Caco-2 (cell line): Measurements from ENCODE around the gene CACNA1I. TPM values are rescaled to one million over a fixed set of nuclear protein-coding genes. Genes with fewer than 3 reads are reported as not detected.

Source experiments
- BruUV-seq: library from RNA; stranded (reverse); fragments of 400-500 nt; replicated peaks from 2 replicates; lab custom pipeline; 2021; lab: Mats Ljungman, UMichigan
- CTCF ChIA-PET: fragments of 300-600 bp; sonication (Branson Sonifier 250); formaldehyde crosslinking; loops from one replicate; lab custom pipeline; 2022; ENCODE audit warnings: antibody characterized with exemption; lab: Charles Lee
- POLR2A ChIA-PET: fragments of 300-600 bp; sonication (Branson Sonifier 250); formaldehyde crosslinking; loops from one replicate; lab custom pipeline; 2022; ENCODE audit warnings: antibody characterized with exemption; lab: Charles Lee
- DNase-seq, 2 experiments: peaks; one replicate each; pipeline versions ENCODE4 v3.0.0 to v3.0.0-alpha.2; 2020 to 2022
- H3K27me3 ChIP-seq: replicated peaks from 2 replicates; pipeline ENCODE4 v1.6.0; 2011; ENCODE audit warnings: low read length; ENCODE audit not compliant: control insufficient read depth, insufficient read depth
- H3K36me3 ChIP-seq: 2 replicates; pipeline ENCODE4 v1.5.1; 2011; ENCODE audit warnings: low read length; ENCODE audit not compliant: control insufficient read depth, insufficient read depth
- H3K4me1 ChIP-seq: fragments of 250-450 bp; sonication (Bioruptor Pico); 2 replicates; pipeline ENCODE4 v1.5.1; 2020; ENCODE audit warnings: mild to moderate bottlenecking
- H3K4me3 ChIP-seq: 2 replicates; pipeline ENCODE4 v1.5.1; 2011; ENCODE audit warnings: low read depth, mild to moderate bottlenecking, control low read depth, low read length
- H3K9me3 ChIP-seq: fragments of 250-450 bp; sonication (Bioruptor Pico); 2 replicates; pipeline ENCODE4 v1.5.1; 2020; ENCODE audit warnings: mild to moderate bottlenecking, moderate library complexity
- H3K27ac Mint-ChIP-seq: one replicate; pipeline ENCODE4 v1.8.0; 2022; ENCODE audit warnings: mixed read lengths; ENCODE audit not compliant: unreplicated experiment
- H3K27me3 Mint-ChIP-seq: one replicate; pipeline ENCODE4 v1.8.0; 2022; ENCODE audit warnings: mixed read lengths; ENCODE audit not compliant: insufficient read depth, unreplicated experiment
- H3K36me3 Mint-ChIP-seq: one replicate; pipeline ENCODE4 v1.8.0; 2022; ENCODE audit warnings: mild to moderate bottlenecking, mixed read lengths; ENCODE audit not compliant: insufficient read depth, unreplicated experiment
- H3K4me1 Mint-ChIP-seq: one replicate; pipeline ENCODE4 v1.8.0; 2022; ENCODE audit warnings: low read depth, mixed read lengths; ENCODE audit not compliant: unreplicated experiment
- H3K4me3 Mint-ChIP-seq: one replicate; pipeline ENCODE4 v1.8.0; 2022; ENCODE audit warnings: mild to moderate bottlenecking, moderate library complexity, mixed read lengths; ENCODE audit not compliant: unreplicated experiment
- H3K9me3 Mint-ChIP-seq: one replicate; pipeline ENCODE4 v1.8.0; 2022; ENCODE audit warnings: mixed read lengths; ENCODE audit not compliant: unreplicated experiment
- intact Hi-C: fragments of 100-400 bp; cut with micrococcal nuclease; formaldehyde crosslinking; loops from one replicate; pipeline ENCODE4 v1.10.0; 2022; ENCODE audit not compliant: unreplicated experiment
- total RNA-seq: library from RNA; stranded (reverse); gene quantifications from 2 replicates; pipeline ENCODE4 v1.2.3, GENCODE V29; 2022
- TF ChIP-seq, protein P1 (sequence below), 2 experiments: fragments of 200-600 bp in 1 of 2; IDR thresholded peaks; 1 replicate in 1 of 2; 2 replicates in 1 of 2; pipeline versions ENCODE4 v1.5.1 to v1.8.0; 2011 to 2022; ENCODE audit warnings: antibody characterized with exemption in 1 of 2, control low read depth in 1 of 2, inconsistent platforms in 1 of 2, low read depth in 1 of 2, low read length in 1 of 2, mild to moderate bottlenecking in 1 of 2, moderate library complexity in 1 of 2; ENCODE audit not compliant: insufficient read depth in 1 of 2, severe bottlenecking in 1 of 2, unreplicated experiment in 1 of 2

CACNA1I gene
- total RNA-seq, 1 experiment from 2014 or later: not detected

DNA sequence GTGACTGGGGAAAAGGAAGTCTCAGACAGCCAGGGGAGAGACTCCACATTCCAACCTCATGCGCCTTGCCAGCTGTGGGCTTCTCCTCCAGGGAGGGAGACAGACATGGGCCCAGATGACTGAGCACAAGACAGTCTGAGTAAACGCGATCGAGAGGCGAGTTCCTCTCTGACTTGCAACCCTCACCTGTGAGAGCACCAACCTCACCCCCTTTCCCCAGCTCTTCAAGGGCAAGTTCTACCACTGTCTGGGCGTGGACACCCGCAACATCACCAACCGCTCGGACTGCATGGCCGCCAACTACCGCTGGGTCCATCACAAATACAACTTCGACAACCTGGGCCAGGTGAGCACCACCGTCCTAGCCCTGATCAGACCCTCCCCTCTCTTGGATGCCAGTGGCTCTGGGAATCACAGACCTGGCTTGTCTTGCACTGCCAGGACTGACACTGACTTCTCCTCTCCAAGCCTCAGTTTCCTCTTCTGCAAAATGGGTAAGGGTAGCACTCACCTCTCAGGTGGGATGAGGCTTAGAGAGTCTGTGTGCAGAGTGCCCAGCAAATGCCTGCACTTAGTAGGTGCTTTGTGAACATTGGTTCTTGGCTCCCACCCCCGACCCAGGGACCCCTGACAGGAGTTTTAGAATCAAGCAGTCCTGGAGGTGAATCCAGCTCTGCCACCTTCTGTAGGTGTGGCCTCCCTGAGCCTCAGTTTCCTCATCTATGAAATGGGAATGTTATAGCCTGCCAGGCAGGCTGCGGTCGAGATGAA is 95.3 kb downstream of the CACNA1I start:
- Histone ChIP-seq H3K4me3 (no peak overlapping the region), H3K9me3 (no peaks in the 10 kb centered on the region), H3K4me1 (peaks cover 7% of the 10 kb centered on the region; the same call in 1 of the 2 replicates), H3K36me3 (no peaks in the 10 kb centered on the region), H3K27me3 (peaks cover 1% of the 10 kb centered on the region; the same call in 1 of the 2 replicates)
- no peak for DNase-seq
- intact Hi-C loops: no loop called here
- peaks cover 4% of the 10 kb centered on the region for H3K27me3 Mint-ChIP-seq
- BruUV-seq: no TSS peak
- TF ChIP-seq, protein P1, sequence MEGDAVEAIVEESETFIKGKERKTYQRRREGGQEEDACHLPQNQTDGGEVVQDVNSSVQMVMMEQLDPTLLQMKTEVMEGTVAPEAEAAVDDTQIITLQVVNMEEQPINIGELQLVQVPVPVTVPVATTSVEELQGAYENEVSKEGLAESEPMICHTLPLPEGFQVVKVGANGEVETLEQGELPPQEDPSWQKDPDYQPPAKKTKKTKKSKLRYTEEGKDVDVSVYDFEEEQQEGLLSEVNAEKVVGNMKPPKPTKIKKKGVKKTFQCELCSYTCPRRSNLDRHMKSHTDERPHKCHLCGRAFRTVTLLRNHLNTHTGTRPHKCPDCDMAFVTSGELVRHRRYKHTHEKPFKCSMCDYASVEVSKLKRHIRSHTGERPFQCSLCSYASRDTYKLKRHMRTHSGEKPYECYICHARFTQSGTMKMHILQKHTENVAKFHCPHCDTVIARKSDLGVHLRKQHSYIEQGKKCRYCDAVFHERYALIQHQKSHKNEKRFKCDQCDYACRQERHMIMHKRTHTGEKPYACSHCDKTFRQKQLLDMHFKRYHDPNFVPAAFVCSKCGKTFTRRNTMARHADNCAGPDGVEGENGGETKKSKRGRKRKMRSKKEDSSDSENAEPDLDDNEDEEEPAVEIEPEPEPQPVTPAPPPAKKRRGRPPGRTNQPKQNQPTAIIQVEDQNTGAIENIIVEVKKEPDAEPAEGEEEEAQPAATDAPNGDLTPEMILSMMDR (IDR thresholded peaks at IDR 0.05; ENCODE audit: insufficient read depth in 1 of 2, low read depth in 1 of 2, low read length in 1 of 2, severe bottlenecking in 1 of 2, unreplicated experiment in 1 of 2): no peak
- H3K4me1 Mint-ChIP-seq: no peaks in the 10 kb centered on the region
- ChIA-PET CTCF (no interaction called here), POLR2A (no interaction called here)
- H3K27ac Mint-ChIP-seq: no peak overlapping the region
- H3K4me3 Mint-ChIP-seq: no peak overlapping the region
- peaks cover 4% of the 10 kb centered on the region for H3K9me3 Mint-ChIP-seq
- H3K36me3 Mint-ChIP-seq: no peaks in the 10 kb centered on the region

- no peaks in the 10 kb centered on the region for H3K4me1 Mint-ChIP-seq
- H3K9me3 Mint-ChIP-seq: peaks cover 11% of the 10 kb centered on the region
- peaks cover 7% of the 10 kb centered on the region; the same call in 1 of the 2 replicates for H3K4me1 ChIP-seq
- ChIA-PET POLR2A (no interaction called here), CTCF (no interaction called here)
- no peak for DNase-seq
- no TSS peak for BruUV-seq
- peaks cover 4% of the 10 kb centered on the region for H3K27me3 Mint-ChIP-seq
- H3K4me3 Mint-ChIP-seq: no peak overlapping the region
- no peaks in the 10 kb centered on the region for H3K36me3 Mint-ChIP-seq
- H3K36me3 ChIP-seq: no peaks in the 10 kb centered on the region
- H3K27me3 ChIP-seq: peaks cover 1% of the 10 kb centered on the region; the same call in 1 of the 2 replicates
- TF ChIP-seq, protein P1 (IDR thresholded peaks at IDR 0.05; ENCODE audit: insufficient read depth in 1 of 2, low read depth in 1 of 2, low read length in 1 of 2, severe bottlenecking in 1 of 2, unreplicated experiment in 1 of 2): no peak
- no peak overlapping the region for H3K4me3 ChIP-seq
- H3K27ac Mint-ChIP-seq: no peak overlapping the region
- H3K9me3 ChIP-seq: no peaks in the 10 kb centered on the region
- intact Hi-C loops: no loop called here
These were observed 95.9 kb downstream of the CACNA1I start for GRCh38 chr22:39666495-39666894.

DNA sequence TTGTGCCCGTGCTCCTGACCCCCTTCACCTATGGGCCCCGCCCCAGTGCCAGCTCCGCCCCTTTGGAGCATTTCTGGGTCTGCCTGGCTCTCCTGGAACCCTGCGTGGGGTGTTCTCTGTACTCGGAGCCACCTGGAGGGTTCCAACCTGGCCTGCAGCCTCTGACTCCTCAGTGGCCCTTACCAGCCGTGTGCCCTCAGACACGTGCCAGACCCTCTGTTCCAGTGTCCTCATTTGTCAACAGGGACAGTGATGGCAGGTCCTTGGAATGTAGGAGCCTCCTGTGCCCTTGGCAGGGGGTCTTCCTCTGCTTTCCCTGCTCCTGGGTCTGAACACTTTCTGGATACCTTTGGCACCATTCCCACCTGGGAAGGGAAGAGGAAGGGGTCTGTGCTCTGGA is 96.4 kb downstream of the CACNA1I start:
- no peak for DNase-seq
- H3K27ac Mint-ChIP-seq: no peak overlapping the region
- Histone ChIP-seq H3K4me3 (no peak overlapping the region), H3K36me3 (no peaks in the 10 kb centered on the region), H3K27me3 (peaks cover 1% of the 10 kb centered on the region; the same call in 1 of the 2 replicates), H3K4me1 (peaks cover 7% of the 10 kb centered on the region; the same call in 1 of the 2 replicates), H3K9me3 (peaks cover 4% of the 10 kb centered on the region)
- peaks cover 4% of the 10 kb centered on the region for H3K27me3 Mint-ChIP-seq
- intact Hi-C loops: no loop called here
- peaks cover 15% of the 10 kb centered on the region for H3K9me3 Mint-ChIP-seq
- BruUV-seq: no TSS peak
- POLR2A ChIA-PET: no interaction called here
- H3K36me3 Mint-ChIP-seq: no peaks in the 10 kb centered on the region
- CTCF ChIA-PET: no interaction called here
- no peak overlapping the region for H3K4me3 Mint-ChIP-seq
- TF ChIP-seq, protein P1 (IDR thresholded peaks at IDR 0.05; ENCODE audit: insufficient read depth in 1 of 2, low read depth in 1 of 2, low read length in 1 of 2, severe bottlenecking in 1 of 2, unreplicated experiment in 1 of 2): no peak
- H3K4me1 Mint-ChIP-seq: no peaks in the 10 kb centered on the region
